Ascending aorta (tissue), 2 donors: Measurements from ENCODE around the gene SGIP1. TPM values are rescaled to one million over a fixed set of nuclear protein-coding genes. Genes with fewer than 3 reads are reported as not detected.
A peak's percentile ranks its signal among the peaks of the same experiment; 100 is the strongest.

ENCODE experiments used
- DNase-seq, 2 donors: peaks; one replicate each; pipeline ENCODE4 v3.0.0-alpha.2; 2019; ENCODE audit warnings: low spot score in 2 of 2
- H3K27ac ChIP-seq, 2 donors: fragments of 200-600 bp; sonication (generic); one replicate each; pipeline ENCODE4 v1.5.1; 2016 to 2017; ENCODE audit warnings: mild to moderate bottlenecking in 1 of 2
- H3K27me3 ChIP-seq: fragments of 200-600 bp; sonication (generic); one replicate; pipeline ENCODE4 v1.5.1; 2017
- H3K36me3 ChIP-seq, 2 donors: fragments of 200-600 bp; sonication (generic); one replicate each; pipeline ENCODE4 v1.5.1; 2016
- H3K4me1 ChIP-seq, 2 donors: fragments of 200-600 bp; sonication (generic); one replicate each; pipeline ENCODE4 v1.5.1; 2016 to 2017; ENCODE audit warnings: mild to moderate bottlenecking in 1 of 2
- H3K4me3 ChIP-seq, 2 donors: fragments of 200-600 bp; sonication (generic); one replicate each; pipeline ENCODE4 v1.5.1; 2016 to 2017; ENCODE audit warnings: mild to moderate bottlenecking in 1 of 2
- H3K9me3 ChIP-seq, 2 donors: fragments of 200-600 bp; sonication (generic); one replicate each; pipeline ENCODE4 v1.5.1; 2016
- intact Hi-C: fragments of 100-400 bp; cut with DNase I; formaldehyde crosslinking; loops from one replicate; pipeline ENCODE4 v1.15.1; 2023
- total RNA-seq: library from RNA; depleted of rRNA; stranded (reverse); fragments of >200 nt; gene quantifications from one replicate; pipeline ENCODE4 v1.1.0, GENCODE V29; 2016
- TF ChIP-seq, protein P1 (sequence below), 3 experiments: fragments of 200-600 bp in 2 of 3; fragments of 450-650 bp in 1 of 3; sonication (generic) in 2 of 3; IDR thresholded peaks; one replicate each; pipeline ENCODE4 v1.5.1; 2016 to 2019; ENCODE audit warnings: antibody characterized with exemption in 3 of 3, mild to moderate bottlenecking in 1 of 3, moderate library complexity in 1 of 3

Gene SGIP1
- total RNA-seq, 1 donor from 2014 or later = 1.6 TPM

- intact Hi-C loops = no loop called here
- Histone ChIP-seq H3K27ac (no peak overlapping the region), H3K27me3 (no peaks in the 10 kb centered on the region), H3K9me3 (no peaks in the 10 kb centered on the region), H3K36me3 (peaks cover 5 to 6% of the 10 kb centered on the region in 2 donors), H3K4me3 (no peak overlapping the region), H3K4me1 (no peaks in the 10 kb centered on the region)
- TF ChIP-seq, protein P1, sequence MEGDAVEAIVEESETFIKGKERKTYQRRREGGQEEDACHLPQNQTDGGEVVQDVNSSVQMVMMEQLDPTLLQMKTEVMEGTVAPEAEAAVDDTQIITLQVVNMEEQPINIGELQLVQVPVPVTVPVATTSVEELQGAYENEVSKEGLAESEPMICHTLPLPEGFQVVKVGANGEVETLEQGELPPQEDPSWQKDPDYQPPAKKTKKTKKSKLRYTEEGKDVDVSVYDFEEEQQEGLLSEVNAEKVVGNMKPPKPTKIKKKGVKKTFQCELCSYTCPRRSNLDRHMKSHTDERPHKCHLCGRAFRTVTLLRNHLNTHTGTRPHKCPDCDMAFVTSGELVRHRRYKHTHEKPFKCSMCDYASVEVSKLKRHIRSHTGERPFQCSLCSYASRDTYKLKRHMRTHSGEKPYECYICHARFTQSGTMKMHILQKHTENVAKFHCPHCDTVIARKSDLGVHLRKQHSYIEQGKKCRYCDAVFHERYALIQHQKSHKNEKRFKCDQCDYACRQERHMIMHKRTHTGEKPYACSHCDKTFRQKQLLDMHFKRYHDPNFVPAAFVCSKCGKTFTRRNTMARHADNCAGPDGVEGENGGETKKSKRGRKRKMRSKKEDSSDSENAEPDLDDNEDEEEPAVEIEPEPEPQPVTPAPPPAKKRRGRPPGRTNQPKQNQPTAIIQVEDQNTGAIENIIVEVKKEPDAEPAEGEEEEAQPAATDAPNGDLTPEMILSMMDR (IDR thresholded peaks at IDR 0.05) = no peak
- no peak for DNase-seq
Measured at GRCh38 chr1:66745451-66745850, 211.5 kb downstream of the SGIP1 start.

- Histone ChIP-seq H3K9me3 (no peaks in the 10 kb centered on the region), H3K4me3 (no peak overlapping the region), H3K36me3 (no peaks in the 10 kb centered on the region), H3K27me3 (no peaks in the 10 kb centered on the region), H3K27ac (no peak overlapping the region), H3K4me1 (peaks cover 4% of the 10 kb centered on the region in 2 donors)
- TF ChIP-seq, protein P1 (IDR thresholded peaks at IDR 0.05) = no peak
- no peak for DNase-seq
- intact Hi-C loops = no loop called here
Measured at GRCh38 chr1:66747501-66747900, 213.5 kb downstream of the SGIP1 start.

DNA sequence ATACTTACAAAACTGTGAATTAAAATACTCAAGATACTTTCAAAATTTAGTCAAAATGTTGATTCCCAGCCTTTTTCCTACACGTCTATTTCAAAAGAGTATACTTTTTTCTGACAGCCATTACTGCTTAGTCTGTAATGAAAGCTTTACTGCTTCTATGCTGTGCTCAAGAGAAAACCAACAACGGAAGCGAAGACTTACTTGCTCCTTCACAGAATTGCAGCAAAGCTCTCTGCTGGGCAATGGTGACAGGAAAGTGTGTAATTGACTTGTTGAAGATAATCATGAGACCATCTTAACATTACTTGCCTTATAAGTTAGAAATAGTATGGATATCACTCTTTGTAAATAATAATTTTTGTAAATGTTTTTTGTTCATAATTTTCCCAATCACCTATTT, 216.6 kb downstream of the SGIP1 start:
- no peak overlapping the region for H3K4me3 ChIP-seq
- TF ChIP-seq, protein P1 (IDR thresholded peaks at IDR 0.05) = no peak
- intact Hi-C loops = no loop called here
- peaks cover 6 to 9% of the 10 kb centered on the region in 2 donors for H3K4me1 ChIP-seq
- H3K9me3 ChIP-seq = no peaks in the 10 kb centered on the region
- H3K36me3 ChIP-seq = no peaks in the 10 kb centered on the region
- no peaks in the 10 kb centered on the region for H3K27me3 ChIP-seq
- DNase-seq = no peak
- H3K27ac ChIP-seq = no peak overlapping the region

DNA sequence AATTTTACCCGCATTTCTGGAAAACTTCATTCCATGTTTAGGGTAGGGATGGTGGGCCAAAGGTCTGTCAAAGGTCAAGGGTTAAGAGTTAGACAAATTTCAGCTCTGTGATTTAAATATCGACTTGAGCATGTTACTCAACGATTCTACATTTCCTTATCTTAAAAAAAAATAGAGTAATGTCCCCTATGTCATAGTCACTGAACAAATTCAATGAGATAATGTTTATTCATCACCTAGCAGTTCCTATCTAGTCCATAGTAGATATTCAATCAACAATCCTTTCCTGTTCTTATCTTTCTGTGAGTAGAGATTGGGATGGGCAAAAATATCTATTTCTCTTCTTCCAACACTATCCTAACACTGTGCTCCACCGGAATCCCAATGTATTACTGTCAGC, 217.2 kb downstream of the SGIP1 start:
- Histone ChIP-seq H3K9me3 (no peaks in the 10 kb centered on the region), H3K4me1 (peaks cover 6 to 9% of the 10 kb centered on the region in 2 donors), H3K36me3 (no peaks in the 10 kb centered on the region), H3K4me3 (no peak overlapping the region), H3K27me3 (no peaks in the 10 kb centered on the region), H3K27ac (no peak overlapping the region)
- intact Hi-C loops = no loop called here
- TF ChIP-seq, protein P1 (IDR thresholded peaks at IDR 0.05) = no peak
- DNase-seq = no peak

DNA sequence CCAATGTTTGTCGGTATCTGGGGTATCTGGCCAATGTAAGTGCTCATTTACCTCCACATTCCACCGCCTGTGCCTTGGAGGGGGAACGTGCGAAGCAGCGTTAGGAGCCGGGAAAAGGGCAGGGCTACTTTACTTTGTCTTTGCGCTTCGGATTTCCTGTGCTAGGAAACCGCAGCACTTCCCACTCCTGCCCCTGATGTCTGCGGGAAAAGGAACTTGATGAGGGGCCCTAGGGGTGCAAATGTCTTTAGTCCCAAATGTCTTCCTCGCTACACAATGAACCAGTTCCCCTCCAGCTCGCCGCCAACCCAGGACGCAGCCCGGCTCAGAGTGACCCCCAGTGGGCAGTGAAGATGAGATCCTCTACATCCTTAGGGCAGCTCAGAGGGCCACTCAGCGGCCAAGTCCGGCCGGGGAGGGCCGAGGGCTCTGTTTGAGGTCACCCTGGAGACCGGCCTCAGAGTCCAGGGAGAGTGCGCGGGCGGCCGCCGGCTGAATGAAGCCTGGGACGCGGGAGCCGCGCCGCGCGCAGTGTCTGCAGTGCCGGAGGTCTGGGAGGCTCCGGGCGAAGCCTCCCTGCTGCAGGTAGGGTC, 218.1 kb downstream of the SGIP1 start, which contains the start of gene DYNLT5:
Gene DYNLT5, plus strand, starts transcription at position 460 of the 593 bp plus-strand sequence. CDS start 2,200 bp downstream, outside the sequence.
- TF ChIP-seq, protein P1 (IDR thresholded peaks at IDR 0.05) = no peak
- peak in 1 of 2 donors; percentile 73 for DNase-seq
- Histone ChIP-seq H3K27ac (peak within 1 kb of the TSS; percentile 2 to 46), H3K9me3 (no peaks in the 10 kb centered on the region), H3K4me3 (peak within 1 kb of the TSS; percentile 48 to 70), H3K4me1 (peaks cover 6 to 9% of the 10 kb centered on the region in 2 donors), H3K27me3 (no peaks in the 10 kb centered on the region), H3K36me3 (no peaks in the 10 kb centered on the region)
- intact Hi-C loops = no loop called here
